GM12878 (cell line): ENCODE data around the gene TNFRSF11A. TPM values are rescaled to one million over a fixed set of nuclear protein-coding genes. Genes with fewer than 3 reads are reported as not detected.

ENCODE experiments used
- ATAC-seq: fragments of 200-7000 bp; cut with Tn5 transposase; 3 replicates; pipeline ENCODE4 v1.9.1; 2020; ENCODE audit warnings: mild to moderate bottlenecking, moderate library complexity
- BruUV-seq: library from RNA; stranded (reverse); fragments of 400-500 nt; replicated peaks from 2 replicates; lab custom pipeline; 2021; lab: Mats Ljungman, UMichigan
- CTCF ChIA-PET: fragments of 300-600 bp; sonication (Branson Sonifier 250); formaldehyde crosslinking; extraction: SDS; loops from one replicate; lab custom pipeline; 2021; ENCODE audit warnings: inconsistent platforms; lab: Yijun Ruan, JAX
- POLR2A ChIA-PET: fragments of 350-600 bp; formaldehyde crosslinking; extraction: SDS; loops from one replicate; lab custom pipeline; 2021; ENCODE audit warnings: inconsistent platforms; lab: Charles Lee
- RAD21 ChIA-PET: fragments of 300-600 bp; sonication (Branson Sonifier 250); formaldehyde crosslinking; loops from one replicate; lab custom pipeline; 2023; ENCODE audit warnings: antibody characterized with exemption; ENCODE audit not compliant: unreplicated experiment; lab: Charles Lee
- SMC1A ChIA-PET: fragments of 300-600 bp; sonication (Branson Sonifier 250); formaldehyde crosslinking; loops from one replicate; lab custom pipeline; 2023; ENCODE audit not compliant: unreplicated experiment, uncharacterized antibody; lab: Charles Lee
- DNase-seq: peaks from one replicate; pipeline ENCODE4 v3.0.0-alpha.2; 2011; ENCODE audit warnings: low read depth, low spot score
- FAIRE-seq: peaks from 3 replicates; lab custom pipeline; 2011; peaks lifted over from hg19 to GRCh38; lab: Jason Lieb, UNC
- H2AFZ ChIP-seq: 2 replicates; pipeline ENCODE4 v1.6.0; 2011; ENCODE audit warnings: low read depth, low read length, control low read depth; ENCODE audit not compliant: control insufficient read depth
- H3K27ac ChIP-seq: 2 replicates; pipeline ENCODE4 v1.5.1; 2011; ENCODE audit warnings: control low read depth; ENCODE audit not compliant: control insufficient read depth, insufficient read depth
- H3K27me3 ChIP-seq, 2 experiments: replicated peaks in 1 of 2; 2 replicates each; pipeline versions ENCODE4 v1.6.0 to v1.6.1; 2011; ENCODE audit warnings: low read length in 1 of 2; ENCODE audit not compliant: control insufficient read depth in 2 of 2, insufficient read depth in 2 of 2
- H3K36me3 ChIP-seq, 2 experiments: 2 replicates each; pipeline ENCODE4 v1.5.1; 2011; ENCODE audit warnings: low read length in 1 of 2; ENCODE audit not compliant: control insufficient read depth in 2 of 2, insufficient read depth in 2 of 2
- H3K4me1 ChIP-seq: 2 replicates; pipeline ENCODE4 v1.6.1; 2011; ENCODE audit warnings: mild to moderate bottlenecking, low read length, moderate library complexity, mixed read lengths; ENCODE audit not compliant: control insufficient read depth, insufficient read depth
- H3K4me2 ChIP-seq: 2 replicates; pipeline ENCODE4 v1.6.0; 2011; ENCODE audit warnings: control low read depth; ENCODE audit not compliant: control insufficient read depth, insufficient read depth
- H3K4me3 ChIP-seq: fragments of 200-600 bp; sonication (generic); 2 replicates; pipeline ENCODE4 v1.5.1; 2016
- H3K79me2 ChIP-seq: 2 replicates; pipeline ENCODE4 v1.6.0; 2011; ENCODE audit warnings: low read length; ENCODE audit not compliant: control insufficient read depth, insufficient read depth
- H3K9ac ChIP-seq: 2 replicates; pipeline ENCODE4 v1.8.0; 2011; ENCODE audit warnings: low read length, control low read depth, mixed read lengths; ENCODE audit not compliant: control insufficient read depth, insufficient read depth
- H3K9me3 ChIP-seq: replicated peaks from 3 replicates; pipeline ENCODE4 v1.5.1; 2011; ENCODE audit warnings: mild to moderate bottlenecking, low read length; ENCODE audit not compliant: control insufficient read depth, insufficient read depth
- H4K20me1 ChIP-seq: 2 replicates; pipeline ENCODE4 v1.6.0; 2011; ENCODE audit not compliant: control insufficient read depth, insufficient read depth
- BHLHE40 ChIP-seq, 2 experiments: fragments of 450-650 bp in 1 of 2; IDR thresholded peaks; 2 replicates each; pipeline ENCODE4 v1.6.1; 2011 to 2017; ENCODE audit warnings: low read depth in 2 of 2, borderline replicate concordance in 1 of 2, improper control_type of control experiment in 1 of 2, low read length in 1 of 2, mild to moderate bottlenecking in 1 of 2
- CBX5 ChIP-seq: sonication (generic); IDR thresholded peaks from 2 replicates; pipeline ENCODE4 v1.6.1; 2016; ENCODE audit warnings: low read depth, moderate library complexity, mild to moderate bottlenecking, inconsistent platforms
- ESRRA ChIP-seq: IDR thresholded peaks from 2 replicates; pipeline ENCODE4 v1.6.1; 2012; ENCODE audit warnings: mild to moderate bottlenecking, low read length, improper control_type of control experiment
- IKZF1 ChIP-seq: fragments of 450-650 bp; conservative IDR thresholded peaks from 2 replicates; pipeline ENCODE4 v1.6.1; 2017; ENCODE audit warnings: antibody characterized with exemption, mild to moderate bottlenecking
- IKZF2 ChIP-seq, 2 experiments: fragments of 450-650 bp; IDR thresholded peaks; 2 replicates each; pipeline ENCODE4 v1.6.1; 2017; ENCODE audit warnings: mild to moderate bottlenecking in 2 of 2, moderate library complexity in 2 of 2
- REST ChIP-seq: IDR thresholded peaks from 2 replicates; pipeline ENCODE4 v1.6.1; 2012; ENCODE audit warnings: mild to moderate bottlenecking, low read depth, low read length
- SREBF2 ChIP-seq: IDR thresholded peaks from 2 replicates; pipeline ENCODE4 v1.6.1; 2012; ENCODE audit warnings: mild to moderate bottlenecking, low read length
- ZBTB40 ChIP-seq: fragments of 450-650 bp; IDR thresholded peaks from 2 replicates; pipeline ENCODE4 v1.6.1; 2016; ENCODE audit warnings: mild to moderate bottlenecking, moderate library complexity, borderline replicate concordance
- WGBS: methylation state at CpG from one replicate; pipeline ENCODE4 v1.1.6; 2016; ENCODE audit warnings: low lambda C conversion rate; ENCODE audit not compliant: insufficient replicate concordance, insufficient coverage; ENCODE audit errors: missing lambda C conversion rate; 5-methylcytosine and 5-hydroxymethylcytosine counted together
- in situ Hi-C: fragments of 300-500 bp; cut with MboI; formaldehyde crosslinking; loops from 9 replicates; pipeline ENCODE4 v1.14.3; 2018; ENCODE audit warnings: mixed read lengths
- intact Hi-C: fragments of 100-400 bp; cut with micrococcal nuclease; formaldehyde crosslinking; loops from one replicate; pipeline ENCODE4 v1.14.2; 2022; ENCODE audit not compliant: unreplicated experiment
- polyA plus RNA-seq, 11 experiments: library from polyadenylated mRNA; depleted of rRNA in 4 of 11; unstranded in 6 of 11; stranded (reverse) in 5 of 11; fragments of >200 nt; fragmentation: Nextera tagmentation in 4 of 11; fragmentation: Illumina TruSeq in 1 of 11; extraction: Ambion mirVana in 4 of 11; extraction: Trizol in 1 of 11; gene quantifications; 1 replicate in 1 of 11; 2 replicates in 10 of 11; pipeline versions ENCODE4 v1.2.1 to v1.2.3, GENCODE V29; 2011 to 2016; ENCODE audit warnings: inconsistent platforms in 2 of 11, missing spikeins in 2 of 11, low read depth in 1 of 11
- total RNA-seq, 4 experiments: library from RNA; depleted of rRNA in 3 of 4; stranded (reverse); fragments of >200 nt in 3 of 4; fragmentation: Illumina TruSeq in 1 of 4; extraction: Trizol in 1 of 4; gene quantifications; 2 replicates each; pipeline versions ENCODE4 v1.2.1 to v1.2.3, GENCODE V29; 2013 to 2021

TNFRSF11A gene
- total and polyA plus RNA-seq, 10 of the 15 experiments (the other 5 are each of a cell fraction or from before 2014, with no cell fraction given): 0.07 to 4.0 (median 0.23) TPM

- RAD21 ChIA-PET: interaction anchor here (1.1 kb wide), 1 partner anchor 11 kb away, joined by 3 read pairs; no protein-coding TSS in a partner anchor
- in situ Hi-C loops: no loop called here
These were observed 112.3 kb downstream of the TNFRSF11A start for GRCh38 chr18:62437235-62438017.

GRCh38 chr18:62438018-62438329 is 112.9 kb downstream of the TNFRSF11A start:
- Histone ChIP-seq H3K9me3 (no peaks in the 10 kb centered on the region), H3K27me3 (no peaks in the 10 kb centered on the region; a peak in 1 of 4 replicates), H4K20me1 (no peaks in the 10 kb centered on the region), H3K79me2 (no peaks in the 10 kb centered on the region), H3K9ac (no peak overlapping the region), H3K27ac (no peak overlapping the region), H3K4me2 (no peak overlapping the region), H3K36me3 (no peaks in the 10 kb centered on the region), H3K4me1 (no peaks in the 10 kb centered on the region), H2AFZ (no peak overlapping the region; the same call in 1 of the 2 replicates), H3K4me3 (no peak overlapping the region)
- BruUV-seq: no TSS peak
- ATAC-seq (no peak), FAIRE-seq (no peak), DNase-seq (no peak)
- in situ Hi-C loops (no loop called here), intact Hi-C loops (no loop called here)
- 34% methylated on average over 10 of the region's 10 CpGs for WGBS
- POLR2A ChIA-PET: interaction anchor here (0.6 kb wide), 1 partner anchor 134 kb away, joined by 3 read pairs; no protein-coding TSS in a partner anchor
- SMC1A ChIA-PET: interaction anchor here (1.2 to 1.3 kb wide), 2 partner anchors 24 to 32 kb away, joined by 3 read pairs; no protein-coding TSS in a partner anchor
- CTCF ChIA-PET: interaction anchor here (1.3 to 2.6 kb wide), 3 partner anchors 12 to 147 kb away, joined by 3 to 12 read pairs (median 9); no protein-coding TSS in a partner anchor
- RAD21 ChIA-PET: interaction anchor here (1.1 kb wide), 1 partner anchor 12 kb away, joined by 3 read pairs; no protein-coding TSS in a partner anchor
- TF ChIP-seq CBX5: no peak
- TF ChIP-seq REST: no peak
- no peak for TF ChIP-seq IKZF1
- TF ChIP-seq SREBF2: no peak
- TF ChIP-seq ZBTB40: no peak

More at GRCh38 chr18:62437235-62438017, 112.3 kb downstream of the TNFRSF11A start:
- Histone ChIP-seq H3K36me3 (no peaks in the 10 kb centered on the region), H3K27me3 (no peaks in the 10 kb centered on the region; a peak in 1 of 4 replicates), H2AFZ (no peak overlapping the region; the same call in 1 of the 2 replicates), H3K9me3 (no peaks in the 10 kb centered on the region), H3K9ac (no peak overlapping the region), H3K79me2 (no peaks in the 10 kb centered on the region), H3K27ac (no peak overlapping the region), H4K20me1 (no peaks in the 10 kb centered on the region), H3K4me1 (no peaks in the 10 kb centered on the region), H3K4me3 (no peak overlapping the region), H3K4me2 (no peak overlapping the region)
- POLR2A ChIA-PET: interaction anchor here (0.6 to 0.8 kb wide), 2 partner anchors 135 to 561 kb away, joined by 3 read pairs; no protein-coding TSS in a partner anchor
- no TSS peak for BruUV-seq
- CTCF ChIA-PET: interaction anchor here (0.7 to 2.6 kb wide), 4 partner anchors 12 to 847 kb away, joined by 3 to 12 read pairs (median 6); no protein-coding TSS in a partner anchor
- WGBS: 12% methylated on average over 11 of the region's 11 CpGs
- FAIRE-seq (peak; percentile 18), ATAC-seq (peak; percentile 56; the same call in 2 of the 3 replicates), DNase-seq (no peak)
- SMC1A ChIA-PET: interaction anchor here (0.6 to 1.3 kb wide), 7 partner anchors 8 to 1252 kb away, joined by 3 read pairs; no protein-coding TSS in a partner anchor
- TF ChIP-seq IKZF2 (IDR thresholded peaks at IDR 0.05) (peak in 1 of 2 experiments; percentile 8; a peak in 1 of 4 replicates), ESRRA (no peak), BHLHE40 (IDR thresholded peaks at IDR 0.05; ENCODE audit: borderline replicate concordance in 1 of 2, low read depth in 2 of 2, low read length in 1 of 2) (peak in 1 of 2 experiments; percentile 34; a peak in 1 of 4 replicates)
- intact Hi-C loops: no loop called here
